Mesothelial cell of epicardium (in vitro differentiated cells): ENCODE results near the gene SLC6A18. TPM values are rescaled to one million over a fixed set of nuclear protein-coding genes. Genes with fewer than 3 reads are reported as not detected.

Experiments
- DNase-seq, 2 experiments: peaks; one replicate each; pipeline ENCODE4 v3.0.0; 2021; ENCODE audit warnings: low spot score in 2 of 2; ENCODE audit not compliant: unreplicated experiment in 2 of 2
- H3K27ac Mint-ChIP-seq: 2 replicates; pipeline ENCODE4 v1.8.0; 2021; ENCODE audit warnings: mixed read lengths
- H3K27me3 Mint-ChIP-seq: 2 replicates; pipeline ENCODE4 v1.8.0; 2021; ENCODE audit warnings: low read depth, mixed read lengths
- H3K36me3 Mint-ChIP-seq: 2 replicates; pipeline ENCODE4 v1.8.0; 2021; ENCODE audit warnings: mixed read lengths
- H3K4me1 Mint-ChIP-seq: 2 replicates; pipeline ENCODE4 v1.8.0; 2021; ENCODE audit warnings: mixed read lengths
- H3K4me3 Mint-ChIP-seq: 2 replicates; pipeline ENCODE4 v1.8.0; 2021; ENCODE audit warnings: mild to moderate bottlenecking, moderate library complexity, mixed read lengths
- H3K9me3 Mint-ChIP-seq: 2 replicates; pipeline ENCODE4 v1.8.0; 2021; ENCODE audit warnings: mixed read lengths
- CTCF ChIP-seq: fragments of 200-600 bp; sonication (generic); IDR thresholded peaks from one replicate; pipeline ENCODE4 v1.5.0; 2021; ENCODE audit warnings: antibody characterized with exemption; ENCODE audit not compliant: unreplicated experiment
- total RNA-seq: library from RNA; stranded (reverse); gene quantifications from 3 replicates; pipeline ENCODE4 v1.2.1, GENCODE V29; 2021

SLC6A18 gene
- total RNA-seq, 1 donor from 2014 or later, result not detected

- Mint-ChIP-seq H3K27me3 (peaks cover 77% of the 10 kb centered on the region), H3K4me1 (peaks cover 2% of the 10 kb centered on the region), H3K9me3 (no peaks in the 10 kb centered on the region), H3K27ac (no peak overlapping the region), H3K36me3 (no peaks in the 10 kb centered on the region), H3K4me3 (no peak overlapping the region)
- no peak for TF ChIP-seq CTCF
- no peak for DNase-seq
Observed at GRCh38 chr5:1295650-1296037, 70.5 kb downstream of the SLC6A18 start.

Other genes starting within 250 kb of the SLC6A18 start
- 52.8 to 65.1 TPM (median 63.4 TPM) in 3 replicates for gene NKD2, start 216.6 kb upstream of the SLC6A18 start, total RNA-seq
- gene SLC12A7, start 113.3 kb upstream of the SLC6A18 start, total RNA-seq, result 33.5 to 34.9 TPM (median 33.6 TPM) in 3 replicates
- not detected in 3 replicates for gene SLC6A19, start 23.8 kb upstream of the SLC6A18 start, total RNA-seq
- gene TERT, start 69.7 kb downstream of the SLC6A18 start, total RNA-seq, result 0.16 to 0.33 TPM (median 0.20 TPM) in 3 replicates
- gene CLPTM1L, start 119.7 kb downstream of the SLC6A18 start, total RNA-seq, result 79.3 to 83.9 TPM (median 83.7 TPM) in 3 replicates
- 0.04 to 0.07 TPM in 2 of 3 replicates, not detected in the other for gene SLC6A3, start 220.1 kb downstream of the SLC6A18 start, total RNA-seq